ENCODE measurements around the gene TBL1XR1. TPM values are rescaled to one million over a fixed set of nuclear protein-coding genes. Genes with fewer than 3 reads are reported as not detected.

Gene TBL1XR1
- total RNA-seq, 4 donors from 2014 or later: 103 to 131 (median 112) TPM

DNA sequence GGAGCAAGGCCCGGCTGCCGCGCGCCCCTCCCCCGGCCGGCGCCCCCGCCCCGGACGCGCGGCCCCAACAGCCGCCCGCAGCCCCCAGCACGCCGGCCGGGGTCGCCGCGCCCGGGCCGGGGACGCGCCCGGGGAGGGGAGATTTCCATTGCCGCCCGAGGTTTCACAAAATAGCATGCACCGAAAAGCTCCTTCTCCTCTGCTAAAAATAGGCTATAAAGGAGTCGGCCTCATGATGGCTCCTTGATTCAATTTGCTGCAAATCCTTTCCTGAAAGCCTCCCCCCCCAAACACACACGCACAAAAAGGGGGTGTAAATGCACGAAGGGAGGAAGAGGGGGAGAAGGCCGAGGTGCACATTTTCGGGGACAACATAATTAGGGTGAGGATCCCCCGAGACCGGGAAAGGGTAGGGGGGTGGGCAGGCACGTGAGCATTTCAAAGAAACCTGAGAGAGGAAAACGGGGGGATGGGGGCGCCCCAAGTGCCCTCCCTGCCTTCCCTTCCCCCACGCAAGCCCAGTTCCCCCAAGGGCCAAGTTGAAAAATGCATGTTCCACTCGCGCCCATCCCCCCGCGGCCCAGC, 734 bp downstream of the TBL1XR1 start:
- TF ChIP-seq, protein P1, sequence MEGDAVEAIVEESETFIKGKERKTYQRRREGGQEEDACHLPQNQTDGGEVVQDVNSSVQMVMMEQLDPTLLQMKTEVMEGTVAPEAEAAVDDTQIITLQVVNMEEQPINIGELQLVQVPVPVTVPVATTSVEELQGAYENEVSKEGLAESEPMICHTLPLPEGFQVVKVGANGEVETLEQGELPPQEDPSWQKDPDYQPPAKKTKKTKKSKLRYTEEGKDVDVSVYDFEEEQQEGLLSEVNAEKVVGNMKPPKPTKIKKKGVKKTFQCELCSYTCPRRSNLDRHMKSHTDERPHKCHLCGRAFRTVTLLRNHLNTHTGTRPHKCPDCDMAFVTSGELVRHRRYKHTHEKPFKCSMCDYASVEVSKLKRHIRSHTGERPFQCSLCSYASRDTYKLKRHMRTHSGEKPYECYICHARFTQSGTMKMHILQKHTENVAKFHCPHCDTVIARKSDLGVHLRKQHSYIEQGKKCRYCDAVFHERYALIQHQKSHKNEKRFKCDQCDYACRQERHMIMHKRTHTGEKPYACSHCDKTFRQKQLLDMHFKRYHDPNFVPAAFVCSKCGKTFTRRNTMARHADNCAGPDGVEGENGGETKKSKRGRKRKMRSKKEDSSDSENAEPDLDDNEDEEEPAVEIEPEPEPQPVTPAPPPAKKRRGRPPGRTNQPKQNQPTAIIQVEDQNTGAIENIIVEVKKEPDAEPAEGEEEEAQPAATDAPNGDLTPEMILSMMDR (IDR thresholded peaks at IDR 0.05; ENCODE audit: low read depth): no peak

GRCh38 chr3:177196008-177196455, 1.2 kb downstream of the TBL1XR1 start:
- TF ChIP-seq, protein P1 (IDR thresholded peaks at IDR 0.05; ENCODE audit: low read depth): no peak

DNA sequence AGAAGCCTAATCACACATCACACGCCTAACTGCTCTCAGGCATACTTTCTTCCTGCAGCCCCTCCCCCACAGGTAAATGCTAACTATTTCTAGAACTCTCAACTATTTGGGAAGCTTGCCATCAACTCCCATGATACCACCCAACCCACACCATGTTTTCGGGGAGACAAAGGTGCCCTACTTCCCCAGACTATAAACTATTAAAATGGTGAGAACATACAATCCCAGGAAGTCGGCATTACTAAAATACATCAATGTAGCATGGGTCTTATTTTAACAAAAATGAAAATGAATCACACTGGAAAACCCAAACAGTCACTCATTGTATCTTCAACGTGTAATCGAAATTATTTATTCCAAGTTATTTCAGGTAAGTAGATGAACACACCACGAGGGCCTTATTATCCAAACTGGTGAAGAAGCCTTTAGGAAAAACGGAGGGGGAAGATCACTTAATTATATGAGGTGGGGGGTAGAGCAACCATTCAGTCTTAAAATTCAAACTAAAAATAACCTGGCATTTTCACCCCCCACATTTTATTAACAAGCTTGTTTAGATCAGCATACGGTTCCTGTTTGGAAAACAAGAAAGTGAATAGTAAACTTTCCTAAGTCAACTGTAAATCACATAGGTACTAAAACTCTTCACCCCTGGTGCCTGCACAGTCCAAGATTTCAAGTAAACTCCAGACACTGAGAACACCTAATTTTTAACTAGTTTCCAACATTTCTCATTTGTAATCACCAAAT, 1.9 kb downstream of the TBL1XR1 start:
- TF ChIP-seq, protein P1 (IDR thresholded peaks at IDR 0.05; ENCODE audit: low read depth): no peak

GRCh38 chr3:177194299-177194698, 3.0 kb downstream of the TBL1XR1 start:
- TF ChIP-seq, protein P1 (IDR thresholded peaks at IDR 0.05; ENCODE audit: low read depth): no peak

DNA sequence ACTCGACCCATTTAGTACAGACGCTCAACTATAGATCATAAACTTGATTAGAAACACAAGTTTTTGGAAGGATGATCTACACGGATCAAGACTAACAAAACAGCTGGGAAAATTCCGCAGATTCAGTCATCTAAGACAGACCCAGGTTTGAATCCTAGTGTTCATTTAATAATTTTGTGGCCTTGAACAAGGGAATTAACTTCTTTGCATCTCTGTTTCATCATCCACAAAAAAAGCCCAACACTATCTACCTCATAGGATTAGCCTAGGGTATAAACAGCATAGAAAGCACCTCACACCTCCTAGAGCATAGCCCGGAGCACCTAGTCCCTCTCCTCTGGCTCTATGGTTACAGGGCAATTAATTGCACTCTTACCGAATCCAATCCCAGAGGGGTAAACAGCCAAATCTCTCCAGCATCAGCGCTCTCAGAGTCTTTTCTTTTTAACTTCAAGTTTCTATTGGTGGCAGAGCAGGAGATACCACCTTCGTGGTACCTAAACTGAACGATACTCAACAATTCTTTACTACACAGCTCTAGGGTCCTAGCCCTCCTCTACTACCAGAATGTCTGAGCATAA, 3.5 kb downstream of the TBL1XR1 start:
- TF ChIP-seq, protein P1 (IDR thresholded peaks at IDR 0.05; ENCODE audit: low read depth): no peak

DNA sequence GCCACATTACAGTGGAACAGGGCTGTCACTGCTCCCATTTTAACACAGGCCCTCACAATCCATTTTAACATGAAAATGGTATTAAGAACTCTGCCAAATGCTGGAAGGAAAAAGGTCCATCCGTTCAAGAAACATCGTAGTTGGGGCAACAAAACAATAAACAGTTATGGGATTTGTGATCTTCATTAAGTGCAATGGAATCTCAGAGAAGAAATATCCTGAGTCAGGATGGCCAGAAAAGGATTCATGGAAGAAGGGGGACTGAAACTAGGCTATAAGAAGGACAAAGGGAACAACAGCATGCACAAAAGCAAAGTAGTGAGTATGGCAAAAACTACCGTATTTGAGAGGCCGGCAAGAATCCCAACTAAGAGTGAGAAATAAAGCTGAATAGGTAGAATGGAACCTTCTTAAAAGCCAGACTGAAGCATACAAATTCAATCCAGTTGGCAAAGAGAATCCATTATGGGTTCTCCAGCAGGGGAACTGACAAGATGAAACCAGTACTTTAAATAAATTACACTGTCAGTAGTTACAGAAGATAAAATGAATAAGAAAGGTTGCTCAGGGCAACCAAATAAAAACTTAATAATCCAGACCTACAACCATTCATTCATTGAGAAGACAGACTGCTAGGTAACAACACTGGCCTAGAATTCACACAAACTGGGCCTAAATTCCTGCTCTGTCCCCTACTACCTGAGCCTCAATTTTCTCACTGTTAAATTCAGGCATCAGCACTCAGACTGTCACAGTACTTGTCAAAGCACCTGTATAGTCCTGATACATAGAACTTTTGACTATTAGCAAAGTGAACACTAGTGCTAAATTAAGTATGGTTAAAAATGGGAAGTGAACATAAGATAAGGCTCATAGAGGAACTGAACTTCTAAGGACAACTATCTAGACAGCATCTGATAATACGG, 6.3 kb downstream of the TBL1XR1 start:
- TF ChIP-seq, protein P1 (IDR thresholded peaks at IDR 0.05; ENCODE audit: low read depth): no peak
